GM19193 (cell line): ENCODE measurements around the gene ZNF23.

ENCODE experiments used
- POLR2A ChIP-seq: IDR thresholded peaks from 4 replicates; pipeline ENCODE4 v1.6.1; 2011; ENCODE audit not compliant: insufficient read depth, insufficient read length; ENCODE audit errors: extremely low read depth

ZNF23 gene

GRCh38 chr16:71479420-71479819, 17.4 kb upstream of the ZNF23 start:
- TF ChIP-seq POLR2A = no peak

GRCh38 chr16:71476457-71477124, 14.5 kb upstream of the ZNF23 start:
- no peak for TF ChIP-seq POLR2A

GRCh38 chr16:71474864-71475263, 12.8 kb upstream of the ZNF23 start:
- no peak for TF ChIP-seq POLR2A

GRCh38 chr16:71473891-71474290, 11.8 kb upstream of the ZNF23 start:
- no peak for TF ChIP-seq POLR2A

- TF ChIP-seq POLR2A = no peak
Observed at GRCh38 chr16:71472931-71473330, 10.9 kb upstream of the ZNF23 start.

- TF ChIP-seq POLR2A = no peak
Observed at GRCh38 chr16:71472051-71472450, 10.0 kb upstream of the ZNF23 start.

- TF ChIP-seq POLR2A = no peak
Observed at GRCh38 chr16:71467810-71468209, 5.8 kb upstream of the ZNF23 start.

- no peak for TF ChIP-seq POLR2A
Observed at GRCh38 chr16:71464231-71464630, 2.2 kb upstream of the ZNF23 start.

- TF ChIP-seq POLR2A = no peak
Observed at GRCh38 chr16:71460941-71461340, 1.1 kb downstream of the ZNF23 start.

GRCh38 chr16:71460236-71460635, 1.8 kb downstream of the ZNF23 start:
- no peak for TF ChIP-seq POLR2A

- TF ChIP-seq POLR2A = no peak
Observed at GRCh38 chr16:71459510-71459909, 2.5 kb downstream of the ZNF23 start.

GRCh38 chr16:71456801-71457200, 5.2 kb downstream of the ZNF23 start:
- TF ChIP-seq POLR2A = no peak

GRCh38 chr16:71453036-71453435, 9.0 kb downstream of the ZNF23 start:
- TF ChIP-seq POLR2A = no peak

- TF ChIP-seq POLR2A = no peak
Observed at GRCh38 chr16:71449020-71449419, 13.0 kb downstream of the ZNF23 start.

- no peak for TF ChIP-seq POLR2A
Observed at GRCh38 chr16:71448274-71448866, 13.7 kb downstream of the ZNF23 start.

GRCh38 chr16:71443714-71444113, 18.3 kb downstream of the ZNF23 start:
- TF ChIP-seq POLR2A = no peak

- TF ChIP-seq POLR2A = no peak
Observed at GRCh38 chr16:71442051-71442440, 20.0 kb downstream of the ZNF23 start, which contains the start of gene TLE7. Gene TLE7 (minus strand): TSS chr16:71442054. CDS start chr16:71433324, 8,730 bp downstream.
